ENCODE results near the gene LEUTX.

LEUTX gene

GRCh38 chr19:39825093-39825463 lies 46.4 kb downstream of the LEUTX start:
- DNase-seq (ENCODE audit: low spot score): no peak
- TF ChIP-seq CTCF (IDR thresholded peaks at IDR 0.05; ENCODE audit: borderline replicate concordance, control extremely low read depth, extremely low read depth, insufficient read depth, missing control alignments): no peak
- in situ Hi-C loops (cut with MboI; ENCODE audit: low sequenced_read_pairs, unreplicated experiment): no loop called here

DNA sequence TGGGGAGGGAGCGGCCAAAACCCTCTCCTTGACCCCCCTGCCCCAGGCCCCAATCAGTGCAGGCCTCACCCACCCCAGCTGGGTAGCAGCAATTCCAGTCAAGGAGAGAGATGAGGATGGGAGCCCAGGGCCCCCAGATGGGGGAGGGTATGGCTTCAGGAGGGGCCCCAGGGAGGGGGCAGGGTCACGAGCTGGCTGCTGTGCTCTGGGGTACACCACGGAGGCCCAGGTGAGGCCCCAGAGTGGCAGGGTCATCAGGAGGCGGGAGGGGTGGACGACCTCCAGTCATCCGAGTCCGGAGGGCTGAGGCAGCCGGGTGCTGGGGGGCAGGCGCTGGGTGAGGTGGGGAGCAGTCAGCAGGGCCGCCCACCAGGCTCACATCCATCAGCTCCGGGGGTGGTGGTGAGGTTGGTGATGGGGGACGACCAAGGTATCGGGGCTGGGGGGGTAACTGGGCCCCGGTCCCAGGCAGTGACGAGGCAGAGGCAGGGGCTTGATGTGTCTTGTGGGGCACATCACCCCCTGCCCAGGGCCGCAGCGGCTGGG lies 47.0 kb downstream of the LEUTX start:
- no peak for TF ChIP-seq CTCF (IDR thresholded peaks at IDR 0.05; ENCODE audit: borderline replicate concordance, control extremely low read depth, extremely low read depth, insufficient read depth, missing control alignments)
- DNase-seq (ENCODE audit: low spot score): no peak
- in situ Hi-C loops (cut with MboI; ENCODE audit: low sequenced_read_pairs, unreplicated experiment): no loop called here

GRCh38 chr19:39826311-39826945 lies 47.8 kb downstream of the LEUTX start:
- no peak for TF ChIP-seq CTCF (IDR thresholded peaks at IDR 0.05; ENCODE audit: borderline replicate concordance, control extremely low read depth, extremely low read depth, insufficient read depth, missing control alignments)
- no peak for DNase-seq (ENCODE audit: low spot score)
- in situ Hi-C loops (cut with MboI; ENCODE audit: low sequenced_read_pairs, unreplicated experiment): no loop called here

DNA sequence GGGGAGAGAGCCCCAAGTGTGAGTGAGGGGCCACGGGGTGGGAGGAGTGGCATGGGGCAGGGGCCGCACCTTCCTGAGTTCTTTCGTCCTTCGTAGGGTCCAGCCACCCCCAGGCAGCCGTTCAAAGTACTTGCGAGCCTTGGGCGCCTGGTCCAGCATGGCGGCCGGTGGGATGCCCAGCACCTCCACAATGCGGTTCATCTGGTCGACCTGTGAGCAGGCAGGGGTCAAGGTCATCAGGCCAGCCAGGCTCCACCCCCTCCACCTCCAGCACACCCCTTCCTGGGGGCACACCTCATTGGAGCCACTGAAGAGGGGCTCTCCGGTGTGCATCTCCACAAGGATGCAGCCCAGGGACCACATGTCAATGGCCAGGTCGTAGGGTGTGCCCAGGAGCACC lies 48.6 kb downstream of the LEUTX start:
- DNase-seq (ENCODE audit: low spot score): no peak
- TF ChIP-seq CTCF (IDR thresholded peaks at IDR 0.05; ENCODE audit: borderline replicate concordance, control extremely low read depth, extremely low read depth, insufficient read depth, missing control alignments): no peak
- in situ Hi-C loops (cut with MboI; ENCODE audit: low sequenced_read_pairs, unreplicated experiment): no loop called here

- no peak for TF ChIP-seq CTCF (IDR thresholded peaks at IDR 0.05; ENCODE audit: borderline replicate concordance, control extremely low read depth, extremely low read depth, insufficient read depth, missing control alignments)
- in situ Hi-C loops (cut with MboI; ENCODE audit: low sequenced_read_pairs, unreplicated experiment): no loop called here
- no peak for DNase-seq (ENCODE audit: low spot score)
Measured at GRCh38 chr19:39828015-39828653, 49.5 kb downstream of the LEUTX start.

DNA sequence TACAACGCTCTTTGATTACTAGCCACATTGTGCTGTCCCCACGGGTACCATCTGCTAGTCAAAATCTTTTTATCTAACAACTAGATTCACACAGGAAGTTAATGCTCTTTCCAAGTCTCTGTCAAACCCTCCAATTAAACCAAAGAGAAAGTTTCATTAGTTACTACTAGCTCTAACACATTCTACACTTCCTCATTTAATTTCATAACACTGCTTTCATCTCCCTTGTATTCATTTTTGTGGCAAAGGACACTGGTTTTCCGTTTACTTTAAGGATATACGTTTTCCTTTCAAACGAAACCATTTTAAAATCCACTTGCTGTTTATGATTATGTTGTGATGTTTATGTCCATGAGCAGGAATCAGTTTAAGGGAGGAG lies 50.0 kb downstream of the LEUTX start:
- in situ Hi-C loops (cut with MboI; ENCODE audit: low sequenced_read_pairs, unreplicated experiment): no loop called here

More for the DNA sequence above, 50.0 kb downstream of the LEUTX start:
- no peak for TF ChIP-seq CTCF (IDR thresholded peaks at IDR 0.05; ENCODE audit: borderline replicate concordance, control extremely low read depth, extremely low read depth, insufficient read depth, missing control alignments)
- DNase-seq (ENCODE audit: low spot score): peak; percentile 8
